HG02981 (cell line): ENCODE data around the gene BCL11B.

ENCODE experiments used
- ATAC-seq: cut with Tn5 transposase; IDR thresholded peaks from one replicate; pipeline ENCODE4 v1.9.1; 2021; ENCODE audit warnings: mild to moderate bottlenecking, moderate library complexity; ENCODE audit not compliant: unreplicated experiment

The BCL11B gene

GRCh38 chr14:99185436-99186068 lies 86.4 kb downstream of the BCL11B start:
- ATAC-seq: no peak

- ATAC-seq: no peak
Observed at GRCh38 chr14:99183716-99184115, 88.3 kb downstream of the BCL11B start.

GRCh38 chr14:99183311-99183710 lies 88.7 kb downstream of the BCL11B start:
- ATAC-seq: no peak

- ATAC-seq: no peak
Observed at GRCh38 chr14:99182548-99183250, 89.3 kb downstream of the BCL11B start.

- ATAC-seq: no peak
Observed at GRCh38 chr14:99181804-99182520, 90.0 kb downstream of the BCL11B start.

- no peak for ATAC-seq
Observed at GRCh38 chr14:99181241-99181640, 90.8 kb downstream of the BCL11B start.

GRCh38 chr14:99179946-99180345 lies 92.1 kb downstream of the BCL11B start:
- ATAC-seq: no peak

GRCh38 chr14:99179506-99179905 lies 92.5 kb downstream of the BCL11B start:
- ATAC-seq: no peak

- ATAC-seq: no peak
Observed at GRCh38 chr14:99177886-99178835, 93.8 kb downstream of the BCL11B start.

GRCh38 chr14:99177046-99177655 lies 94.8 kb downstream of the BCL11B start:
- ATAC-seq: no peak

GRCh38 chr14:99176156-99176945 lies 95.6 kb downstream of the BCL11B start:
- no peak for ATAC-seq

GRCh38 chr14:99175331-99176155 lies 96.5 kb downstream of the BCL11B start:
- ATAC-seq: no peak

GRCh38 chr14:99174770-99175319 lies 97.2 kb downstream of the BCL11B start:
- no peak for ATAC-seq

- no peak for ATAC-seq
Observed at GRCh38 chr14:99174081-99174769, 97.8 kb downstream of the BCL11B start.

GRCh38 chr14:99173506-99173905 lies 98.5 kb downstream of the BCL11B start:
- no peak for ATAC-seq

- ATAC-seq: no peak
Observed at GRCh38 chr14:99173086-99173485, 98.9 kb downstream of the BCL11B start.

GRCh38 chr14:99171396-99171795 lies 100.6 kb downstream of the BCL11B start:
- ATAC-seq: no peak

- ATAC-seq: no peak
Observed at GRCh38 chr14:99169776-99170356, 102.1 kb downstream of the BCL11B start.
